IMR-90 (cell line): ENCODE measurements around the gene COX6B2. TPM values are rescaled to one million over a fixed set of nuclear protein-coding genes. Genes with fewer than 3 reads are reported as not detected.

Experiments
- ATAC-seq: fragments of 200-7000 bp; cut with Tn5 transposase; 2 replicates; pipeline ENCODE4 v1.9.1; 2020; ENCODE audit warnings: low read depth, mild to moderate bottlenecking, moderate library complexity
- Bru-seq: library from RNA; stranded (reverse); fragments of 400-500 nt; gene quantifications from one replicate; lab custom pipeline; 2021; lab: Mats Ljungman, UMichigan
- BruChase-seq, 2 experiments: library from RNA; stranded (reverse); fragments of 400-500 nt; gene quantifications; one replicate each; lab custom pipeline; 2021; lab: Mats Ljungman, UMichigan
- BruUV-seq: library from RNA; stranded (reverse); fragments of 400-500 nt; replicated peaks from 2 replicates; lab custom pipeline; 2021; lab: Mats Ljungman, UMichigan
- CTCF ChIA-PET: fragments of 300-600 bp; formaldehyde crosslinking; extraction: SDS; loops from one replicate; lab custom pipeline; 2021; ENCODE audit warnings: antibody characterized with exemption; lab: Yijun Ruan, JAX
- POLR2A ChIA-PET: fragments of 300-600 bp; sonication (Branson Sonifier 250); formaldehyde crosslinking; loops from one replicate; lab custom pipeline; 2022; ENCODE audit warnings: antibody characterized with exemption; ENCODE audit not compliant: unreplicated experiment; lab: Charles Lee
- DNase-seq: peaks from one replicate; pipeline ENCODE4 v3.0.0; 2013
- H2AFZ ChIP-seq: replicated peaks from 2 replicates; pipeline ENCODE3; 2013; ENCODE audit warnings: low read length, mild to moderate bottlenecking; ENCODE audit not compliant: poor library complexity
- H2AK5ac ChIP-seq: 2 replicates; pipeline ENCODE4 v1.6.1; 2013; ENCODE audit warnings: low read depth, low read length, inconsistent platforms
- H2AK9ac ChIP-seq: replicated peaks from 2 replicates; pipeline ENCODE3; 2013; ENCODE audit warnings: mild to moderate bottlenecking, low read depth, low read length, moderate library complexity; ENCODE audit not compliant: poor library complexity
- H2BK120ac ChIP-seq: 2 replicates; pipeline ENCODE4 v1.6.1; 2013; ENCODE audit warnings: low read depth, low read length, inconsistent platforms
- H2BK15ac ChIP-seq: 3 replicates; pipeline ENCODE4 v1.6.1; 2013; ENCODE audit warnings: low read depth, low read length, inconsistent platforms
- H2BK20ac ChIP-seq: 2 replicates; pipeline ENCODE4 v1.6.1; 2013; ENCODE audit warnings: low read depth, mild to moderate bottlenecking, inconsistent platforms, low read length, moderate library complexity
- H2BK5ac ChIP-seq: 2 replicates; pipeline ENCODE4 v1.6.1; 2013; ENCODE audit warnings: mild to moderate bottlenecking, low read depth, low read length, inconsistent platforms; ENCODE audit not compliant: poor library complexity, severe bottlenecking
- H3K14ac ChIP-seq: replicated peaks from 2 replicates; pipeline ENCODE4 v1.6.1; 2013; ENCODE audit warnings: low read depth, low read length, inconsistent platforms
- H3K18ac ChIP-seq: 2 replicates; pipeline ENCODE4 v1.6.1; 2013; ENCODE audit warnings: low read depth, low read length, control low read depth
- H3K23ac ChIP-seq: 2 replicates; pipeline ENCODE4 v1.6.1; 2013; ENCODE audit warnings: low read depth, low read length, inconsistent platforms
- H3K27ac ChIP-seq: 2 replicates; pipeline ENCODE4 v1.5.1; 2013; ENCODE audit warnings: mild to moderate bottlenecking, control low read depth, low read length; ENCODE audit not compliant: insufficient read depth
- H3K27me3 ChIP-seq: 2 replicates; pipeline ENCODE4 v1.6.1; 2013; ENCODE audit warnings: low read length; ENCODE audit not compliant: control insufficient read depth, insufficient read depth
- H3K36me3 ChIP-seq: 2 replicates; pipeline ENCODE4 v1.6.1; 2013; ENCODE audit warnings: low read length, mixed read lengths; ENCODE audit not compliant: control insufficient read depth, insufficient read depth
- H3K4ac ChIP-seq: 2 replicates; pipeline ENCODE4 v1.6.1; 2013; ENCODE audit warnings: low read depth, low read length, inconsistent platforms
- H3K4me1 ChIP-seq: 2 replicates; pipeline ENCODE4 v1.6.1; 2013; ENCODE audit warnings: low read length, mixed read lengths; ENCODE audit not compliant: control insufficient read depth, insufficient read depth
- H3K4me2 ChIP-seq: 2 replicates; pipeline ENCODE4 v1.6.1; 2013; ENCODE audit warnings: low read depth, mild to moderate bottlenecking, control low read depth, low read length, moderate library complexity
- H3K4me3 ChIP-seq: 2 replicates; pipeline ENCODE4 v1.5.1; 2013; ENCODE audit warnings: low read depth, mild to moderate bottlenecking, control low read depth, low read length, moderate library complexity; ENCODE audit not compliant: insufficient read depth
- H3K56ac ChIP-seq: 2 replicates; pipeline ENCODE4 v1.6.1; 2013; ENCODE audit warnings: low read length, inconsistent platforms; ENCODE audit not compliant: insufficient read depth; ENCODE audit errors: extremely low read depth
- H3K79me1 ChIP-seq, 2 experiments: 2 replicates each; pipeline ENCODE4 v1.6.1; 2013; ENCODE audit warnings: low read length in 2 of 2, inconsistent platforms in 1 of 2, low read depth in 1 of 2
- H3K9ac ChIP-seq: 2 replicates; pipeline ENCODE4 v1.6.1; 2013; ENCODE audit warnings: low read depth, low read length, control low read depth
- H3K9me1 ChIP-seq: 2 replicates; pipeline ENCODE4 v1.6.1; 2013; ENCODE audit warnings: low read length, inconsistent platforms; ENCODE audit not compliant: insufficient read depth
- H3K9me3 ChIP-seq: 2 replicates; pipeline ENCODE4 v1.6.1; 2013; ENCODE audit warnings: low read length; ENCODE audit not compliant: control insufficient read depth, insufficient read depth
- H4K20me1 ChIP-seq: 2 replicates; pipeline ENCODE4 v1.6.1; 2013; ENCODE audit warnings: low read length, inconsistent platforms; ENCODE audit not compliant: insufficient read depth
- H4K5ac ChIP-seq: 2 replicates; pipeline ENCODE4 v1.6.1; 2013; ENCODE audit warnings: mild to moderate bottlenecking, low read depth, low read length, control low read depth
- H4K8ac ChIP-seq, 2 experiments: 2 replicates each; pipeline ENCODE4 v1.6.1; 2013; ENCODE audit warnings: low read depth in 2 of 2, low read length in 2 of 2, control low read depth in 1 of 2, inconsistent platforms in 1 of 2
- H4K91ac ChIP-seq: 2 replicates; pipeline ENCODE4 v1.6.1; 2013; ENCODE audit warnings: low read depth, low read length, inconsistent platforms; ENCODE audit not compliant: insufficient read depth
- BHLHE40 ChIP-seq: fragments of 150-350 bp; IDR thresholded peaks from 2 replicates; pipeline ENCODE4 v1.6.1; 2016; ENCODE audit warnings: mild to moderate bottlenecking, low read depth, low read length
- CEBPB ChIP-seq: IDR thresholded peaks from 2 replicates; pipeline ENCODE4 v1.6.1; 2012; ENCODE audit warnings: low read depth, low read length, improper control_type of control experiment
- CHD1 ChIP-seq: IDR thresholded peaks from 2 replicates; pipeline ENCODE4 v1.6.1; 2012; ENCODE audit warnings: low read depth, low read length, improper control_type of control experiment
- FOS ChIP-seq: fragments of 150-350 bp; IDR thresholded peaks from 2 replicates; pipeline ENCODE4 v1.6.1; 2016; ENCODE audit warnings: low read depth, low read length
- MAFK ChIP-seq: IDR thresholded peaks from 2 replicates; pipeline ENCODE4 v1.6.1; 2012; ENCODE audit warnings: low read depth, low read length, improper control_type of control experiment
- MAZ ChIP-seq: IDR thresholded peaks from 2 replicates; pipeline ENCODE4 v1.6.1; 2012; ENCODE audit warnings: low read depth, mild to moderate bottlenecking, low read length, improper control_type of control experiment, moderate library complexity, borderline replicate concordance
- NFE2L2 ChIP-seq: fragments of 150-350 bp; IDR thresholded peaks from 2 replicates; pipeline ENCODE4 v1.6.1; 2016; ENCODE audit warnings: low read depth, mild to moderate bottlenecking, low read length
- POLR2A ChIP-seq: IDR thresholded peaks from 2 replicates; pipeline ENCODE4 v1.6.1; 2012; ENCODE audit warnings: mild to moderate bottlenecking, low read depth, low read length
- RAD21 ChIP-seq: IDR thresholded peaks from 2 replicates; pipeline ENCODE4 v1.6.1; 2012; ENCODE audit warnings: low read length, improper control_type of control experiment
- RCOR1 ChIP-seq: IDR thresholded peaks from 2 replicates; pipeline ENCODE4 v1.6.1; 2012; ENCODE audit warnings: mild to moderate bottlenecking, low read length, improper control_type of control experiment; ENCODE audit not compliant: insufficient replicate concordance
- RFX5 ChIP-seq: IDR thresholded peaks from 2 replicates; pipeline ENCODE4 v1.8.0; 2012; ENCODE audit warnings: low read depth, mild to moderate bottlenecking, low read length, moderate library complexity
- SMC3 ChIP-seq: fragments of 150-350 bp; IDR thresholded peaks from 2 replicates; pipeline ENCODE4 v1.6.1; 2016; ENCODE audit warnings: low read depth, mild to moderate bottlenecking, antibody characterized with exemption, low read length, moderate library complexity
- WGBS, 2 experiments: methylation state at CpG; one replicate each; pipeline versions ENCODE4 v1.1.5 to v1.1.7; 2013; ENCODE audit warnings: missing lambda C conversion rate in 2 of 2; ENCODE audit not compliant: insufficient read length in 1 of 2; ENCODE audit errors: extremely low coverage in 2 of 2; 5-methylcytosine and 5-hydroxymethylcytosine counted together
- dilution Hi-C: fragments of 300-500 bp; cut with HindIII; formaldehyde crosslinking; loops from one replicate; pipeline ENCODE4 v1.14.3; 2018; ENCODE audit warnings: low sequenced_read_pairs; ENCODE audit not compliant: unreplicated experiment
- in situ Hi-C: fragments of 300-500 bp; cut with MboI; formaldehyde crosslinking; loops from 3 replicates; pipeline ENCODE4 v1.14.3; 2019; ENCODE audit warnings: low sequenced_read_pairs, inconsistent platforms, mixed read lengths
- intact Hi-C: fragments of 100-400 bp; cut with micrococcal nuclease; formaldehyde crosslinking; loops from 2 replicates; pipeline ENCODE4 v1.10.0; 2022
- long read RNA-seq: library from polyadenylated mRNA; unstranded; transcript quantifications from one replicate; pipeline ENCODE4 v2.0.0, GENCODE V29; 2021; ENCODE audit not compliant: unreplicated experiment
- polyA plus RNA-seq, 3 experiments: library from polyadenylated mRNA; depleted of rRNA; stranded (reverse); fragments of >200 nt; gene quantifications; 2 replicates each; pipeline ENCODE4 v1.2.3, GENCODE V29; 2012; ENCODE audit warnings: low replicate concordance in 1 of 3
- total RNA-seq: library from RNA; depleted of rRNA; stranded (reverse); fragments of >200 nt; gene quantifications from 2 replicates; pipeline ENCODE4 v1.2.3, GENCODE V29; 2012; rRNA removed
- TF ChIP-seq, protein P1 (sequence below): conservative IDR thresholded peaks from 2 replicates; pipeline ENCODE4 v1.5.1; 2012; ENCODE audit warnings: mild to moderate bottlenecking, low read depth, low read length, improper control_type of control experiment
- TF ChIP-seq, protein P2 (sequence below): fragments of 150-350 bp; IDR thresholded peaks from 2 replicates; pipeline ENCODE4 v1.6.1; 2016; ENCODE audit warnings: low read depth, mild to moderate bottlenecking, low read length, moderate library complexity, borderline replicate concordance

The COX6B2 gene, protein sequence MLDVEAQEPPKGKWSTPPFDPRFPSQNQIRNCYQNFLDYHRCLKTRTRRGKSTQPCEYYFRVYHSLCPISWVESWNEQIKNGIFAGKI
- total RNA-seq, result not detected in 2 replicates
- 0.19 and 0.39 TPM in 2 replicates for polyA plus RNA-seq (2012; rRNA removed)
- polyA plus RNA-seq (2012; cell fraction: cytosol; rRNA removed), result 0.15 and 0.25 TPM in 2 replicates
- 2.8 and 3.2 TPM in 2 replicates for polyA plus RNA-seq (2012; cell fraction: nucleus; rRNA removed; ENCODE audit: low replicate concordance)
- percentile 18 among the genes with signal in this experiment for Bru-seq, nascent RNA
- percentile 22 among the genes with signal in this experiment for BruChase-seq, experiment 1, labeled RNA remaining after a 6-hour chase
- percentile 19 among the genes with signal in this experiment for BruChase-seq, experiment 2, labeled RNA remaining after a 2-hour chase
- long read RNA-seq, result 0 reads

GRCh38 chr19:55354698-55355212 lies at the start of gene COX6B2:
Gene COX6B2 (minus strand): TSS chr19:55354719. CDS start chr19:55354521, 198 bp downstream.
- H2AFZ ChIP-seq, result peak within 1 kb of the TSS; percentile 93
- peak within 1 kb of the TSS in 1 of 2 experiments; percentile 50; a peak in 1 of 4 replicates for H4K8ac ChIP-seq
- no peak within 1 kb of the TSS for H2BK20ac ChIP-seq
- H4K20me1 ChIP-seq, result peaks cover 7% of the 10 kb centered on the region; the same call in 1 of the 2 replicates
- H3K9ac ChIP-seq, result 0 out of 2 replicates have a peak within 1 kb of the TSS, but pooled peaks have one; percentile 7
- BruUV-seq, result no TSS peak
- ATAC-seq, result no peak
- H3K14ac ChIP-seq, result no peak within 1 kb of the TSS; the same call in 1 of the 2 replicates
- no CpG with 5 or more reads among the region's 43 CpGs for WGBS, 2 experiments
- in situ Hi-C loops (no loop called here), intact Hi-C loops (no loop called here), dilution Hi-C loops (no loop called here)
- H2AK5ac ChIP-seq, result no peak within 1 kb of the TSS
- no peak within 1 kb of the TSS for H4K5ac ChIP-seq
- H3K56ac ChIP-seq, result no peak within 1 kb of the TSS
- H4K91ac ChIP-seq, result peak within 1 kb of the TSS; percentile 34; the same call in 1 of the 2 replicates
- no peaks in the 10 kb centered on the region for H3K9me3 ChIP-seq
- CTCF ChIA-PET, result no interaction called here
- DNase-seq, result no peak
- peaks cover 5% of the 10 kb centered on the region; the same call in 1 of the 2 replicates for H3K4me1 ChIP-seq
- peaks cover 43% of the 10 kb centered on the region for H3K27me3 ChIP-seq
- no peaks in the 10 kb centered on the region for H3K79me1 ChIP-seq
- peak within 1 kb of the TSS; percentile 86 for H3K4me2 ChIP-seq
- no peak within 1 kb of the TSS for H2BK120ac ChIP-seq
- peak within 1 kb of the TSS; percentile 23 for H2AK9ac ChIP-seq
- no peaks in the 10 kb centered on the region for H3K36me3 ChIP-seq
- peak within 1 kb of the TSS; percentile 21; the same call in 1 of the 2 replicates for H3K27ac ChIP-seq
- POLR2A ChIA-PET, result no interaction called here
- no peak within 1 kb of the TSS for H3K4ac ChIP-seq
- no peak within 1 kb of the TSS; the same call in 1 of the 2 replicates for H3K18ac ChIP-seq
- H3K23ac ChIP-seq, result no peak within 1 kb of the TSS
- H3K4me3 ChIP-seq, result peak within 1 kb of the TSS; percentile 65
- no peak within 1 kb of the TSS for H2BK5ac ChIP-seq
- no peak within 1 kb of the TSS; the same call in 2 of the 3 replicates for H2BK15ac ChIP-seq
- H3K9me1 ChIP-seq, result no peaks in the 10 kb centered on the region
- TF ChIP-seq RAD21 (no peak), MAFK (no peak), MAZ (no peak), RFX5 (no peak), RCOR1 (no peak), SMC3 (no peak), POLR2A (no peak), NFE2L2 (no peak), FOS (no peak), CEBPB (no peak), BHLHE40 (no peak), CHD1 (no peak)
- TF ChIP-seq, protein P1, sequence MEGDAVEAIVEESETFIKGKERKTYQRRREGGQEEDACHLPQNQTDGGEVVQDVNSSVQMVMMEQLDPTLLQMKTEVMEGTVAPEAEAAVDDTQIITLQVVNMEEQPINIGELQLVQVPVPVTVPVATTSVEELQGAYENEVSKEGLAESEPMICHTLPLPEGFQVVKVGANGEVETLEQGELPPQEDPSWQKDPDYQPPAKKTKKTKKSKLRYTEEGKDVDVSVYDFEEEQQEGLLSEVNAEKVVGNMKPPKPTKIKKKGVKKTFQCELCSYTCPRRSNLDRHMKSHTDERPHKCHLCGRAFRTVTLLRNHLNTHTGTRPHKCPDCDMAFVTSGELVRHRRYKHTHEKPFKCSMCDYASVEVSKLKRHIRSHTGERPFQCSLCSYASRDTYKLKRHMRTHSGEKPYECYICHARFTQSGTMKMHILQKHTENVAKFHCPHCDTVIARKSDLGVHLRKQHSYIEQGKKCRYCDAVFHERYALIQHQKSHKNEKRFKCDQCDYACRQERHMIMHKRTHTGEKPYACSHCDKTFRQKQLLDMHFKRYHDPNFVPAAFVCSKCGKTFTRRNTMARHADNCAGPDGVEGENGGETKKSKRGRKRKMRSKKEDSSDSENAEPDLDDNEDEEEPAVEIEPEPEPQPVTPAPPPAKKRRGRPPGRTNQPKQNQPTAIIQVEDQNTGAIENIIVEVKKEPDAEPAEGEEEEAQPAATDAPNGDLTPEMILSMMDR, result no peak
- TF ChIP-seq, protein P2, sequence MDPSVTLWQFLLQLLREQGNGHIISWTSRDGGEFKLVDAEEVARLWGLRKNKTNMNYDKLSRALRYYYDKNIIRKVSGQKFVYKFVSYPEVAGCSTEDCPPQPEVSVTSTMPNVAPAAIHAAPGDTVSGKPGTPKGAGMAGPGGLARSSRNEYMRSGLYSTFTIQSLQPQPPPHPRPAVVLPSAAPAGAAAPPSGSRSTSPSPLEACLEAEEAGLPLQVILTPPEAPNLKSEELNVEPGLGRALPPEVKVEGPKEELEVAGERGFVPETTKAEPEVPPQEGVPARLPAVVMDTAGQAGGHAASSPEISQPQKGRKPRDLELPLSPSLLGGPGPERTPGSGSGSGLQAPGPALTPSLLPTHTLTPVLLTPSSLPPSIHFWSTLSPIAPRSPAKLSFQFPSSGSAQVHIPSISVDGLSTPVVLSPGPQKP, result no peak
